Erythroblast (primary cell): ENCODE results near the gene OTX2.

ENCODE experiments used
- GATA1 ChIP-seq: IDR thresholded peaks from 2 replicates; pipeline ENCODE4 v1.6.1; 2011; ENCODE audit warnings: low read depth, mild to moderate bottlenecking, control low read depth, low read length, moderate library complexity
- POLR2A ChIP-seq: IDR thresholded peaks from 2 replicates; pipeline ENCODE4 v1.6.1; 2011; ENCODE audit warnings: mild to moderate bottlenecking, low read length

DNA sequence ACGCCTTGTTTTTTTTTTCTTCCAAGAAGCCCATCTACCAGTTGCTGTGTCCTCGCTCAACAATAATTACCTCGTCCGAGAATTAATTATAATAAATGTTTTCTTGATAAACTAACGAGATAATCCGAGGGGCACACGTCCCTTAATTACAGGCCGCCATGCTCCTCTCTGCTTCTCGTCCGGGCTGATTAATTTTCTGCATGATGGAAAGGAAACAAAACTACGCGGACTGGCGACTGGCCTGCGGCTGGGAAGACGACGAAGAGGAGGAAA is 2.2 kb downstream of the OTX2 start:
- TF ChIP-seq POLR2A (no peak), GATA1 (no peak)
